ENCODE measurements around the gene HLA-DOB. TPM values are rescaled to one million over a fixed set of nuclear protein-coding genes. Genes with fewer than 3 reads are reported as not detected.

Gene HLA-DOB
- 0.21 TPM in 1 of 2 replicates, not detected in the other for polyA plus RNA-seq (2014; cell fraction: cytosol; rRNA removed)
- polyA plus RNA-seq (2014; cell fraction: nucleus; rRNA removed) = not detected in 2 replicates

DNA sequence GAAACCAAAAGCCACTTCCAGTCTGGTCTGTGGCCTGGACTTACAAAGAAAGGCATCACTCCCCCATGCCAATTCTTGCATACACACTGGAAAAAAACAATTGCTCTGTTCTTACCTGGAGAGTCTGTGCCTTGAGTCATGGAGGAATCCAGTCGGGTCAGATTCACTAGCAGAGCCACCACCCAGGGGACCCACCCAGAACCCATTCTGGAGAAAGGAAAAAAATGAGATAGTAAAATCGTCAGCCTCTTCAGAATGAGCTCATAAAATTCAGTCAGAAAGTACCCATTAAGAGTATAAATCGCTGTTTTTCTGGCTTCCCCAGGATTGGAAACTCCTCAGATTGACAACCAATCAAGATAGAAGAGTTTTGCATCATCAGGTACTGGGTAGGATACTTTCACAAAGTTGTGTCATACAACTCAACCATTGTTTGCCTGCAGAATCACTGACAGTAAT is at the start of gene HLA-DOB:
Gene HLA-DOB, minus strand, starts transcription at position 257 of the 459 bp plus-strand sequence. Its CDS starts 51 bp downstream, at position 206.
- DNase-seq (ENCODE audit: low spot score) = no peak

DNA sequence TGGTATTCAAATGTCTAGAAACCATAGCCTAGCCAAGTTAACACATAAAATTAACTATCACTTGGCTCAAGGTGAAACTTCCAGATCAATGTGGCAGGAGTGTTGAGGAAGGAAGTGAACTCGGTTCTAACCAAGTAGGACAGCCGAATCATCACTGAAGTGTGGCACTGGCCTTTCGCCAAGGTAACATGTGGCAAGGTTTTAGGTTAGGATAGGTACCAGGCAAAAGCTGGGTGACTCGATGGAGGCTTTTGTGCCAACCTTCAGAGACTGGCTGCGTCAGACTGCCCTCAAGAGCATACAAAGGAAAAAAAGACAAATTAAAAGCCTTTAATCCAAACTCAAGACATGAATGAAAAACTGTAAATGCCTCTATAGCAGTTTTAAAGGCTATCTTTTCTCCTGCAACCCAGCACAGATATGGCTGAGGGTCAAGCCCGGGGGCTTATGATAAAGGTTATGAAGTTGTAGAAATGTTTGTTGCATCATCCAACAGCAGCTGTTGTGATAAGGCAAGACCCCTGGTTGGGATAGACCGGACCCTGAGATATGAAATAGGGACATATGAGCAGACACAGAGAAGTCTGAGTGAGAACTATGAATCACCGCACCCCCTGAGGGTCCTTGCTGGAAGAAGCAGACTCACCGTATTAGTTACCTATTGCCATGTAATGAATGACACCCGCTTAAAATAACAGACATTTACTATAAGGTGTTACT is 49.1 kb upstream of the HLA-DOB start:
- DNase-seq (ENCODE audit: low spot score) = no peak

DNA sequence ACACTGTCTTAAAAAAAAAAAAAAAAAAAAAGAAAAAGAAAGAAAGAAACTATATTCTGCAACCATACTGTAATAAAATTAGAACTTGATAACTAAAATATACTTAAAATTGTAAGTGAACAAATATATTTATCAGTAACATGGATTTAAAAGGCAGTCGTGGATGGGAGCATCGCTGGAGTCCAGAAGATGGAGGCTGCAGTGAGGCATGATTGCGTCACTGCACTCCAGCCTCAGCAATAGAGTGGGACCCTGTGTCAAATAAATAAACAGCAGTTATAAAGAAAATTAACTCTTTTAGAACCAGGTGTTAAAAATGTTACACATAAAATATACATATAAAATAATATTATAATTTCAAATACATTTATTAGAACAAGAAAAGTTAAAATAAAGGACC is 45.9 kb upstream of the HLA-DOB start:
- no peak for DNase-seq (ENCODE audit: low spot score)

DNA sequence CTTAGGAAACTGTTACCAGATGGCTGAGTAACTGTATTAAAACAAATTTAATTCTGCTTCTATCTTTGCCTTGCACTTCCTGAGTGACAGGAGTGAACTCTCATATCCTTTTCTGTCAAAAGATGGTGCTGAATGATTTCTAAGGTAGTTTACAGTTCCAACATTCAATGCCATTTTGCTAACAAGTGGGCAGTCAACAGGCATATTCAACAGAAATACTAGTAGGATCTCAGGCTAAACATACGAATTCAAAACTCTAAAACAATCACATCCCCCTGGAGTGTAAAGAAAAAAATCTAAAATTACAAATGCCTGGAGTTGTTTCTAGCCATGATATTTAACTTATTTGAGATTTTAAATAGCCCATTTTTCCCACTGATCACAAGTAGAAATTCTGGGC is 43.9 kb upstream of the HLA-DOB start:
- no peak for DNase-seq (ENCODE audit: low spot score)

DNA sequence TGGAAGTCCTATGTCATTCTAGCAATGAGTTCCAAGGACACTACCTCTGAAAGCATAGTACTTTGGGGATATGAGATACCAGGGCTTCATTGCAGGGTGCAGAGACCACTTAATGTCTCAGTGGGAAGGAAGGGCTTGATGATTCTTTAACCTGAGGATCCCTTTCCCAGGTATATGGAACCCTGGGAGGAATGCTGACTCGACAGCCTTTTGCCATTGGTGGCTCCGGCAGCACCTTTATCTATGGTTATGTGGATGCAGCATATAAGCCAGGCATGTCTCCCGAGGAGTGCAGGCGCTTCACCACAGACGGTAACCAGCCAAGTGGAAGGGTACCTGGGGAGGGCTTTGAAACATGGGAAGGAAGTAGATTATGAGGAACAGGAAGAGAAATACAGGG is 41.4 kb upstream of the HLA-DOB start:
- no peak for DNase-seq (ENCODE audit: low spot score)

DNA sequence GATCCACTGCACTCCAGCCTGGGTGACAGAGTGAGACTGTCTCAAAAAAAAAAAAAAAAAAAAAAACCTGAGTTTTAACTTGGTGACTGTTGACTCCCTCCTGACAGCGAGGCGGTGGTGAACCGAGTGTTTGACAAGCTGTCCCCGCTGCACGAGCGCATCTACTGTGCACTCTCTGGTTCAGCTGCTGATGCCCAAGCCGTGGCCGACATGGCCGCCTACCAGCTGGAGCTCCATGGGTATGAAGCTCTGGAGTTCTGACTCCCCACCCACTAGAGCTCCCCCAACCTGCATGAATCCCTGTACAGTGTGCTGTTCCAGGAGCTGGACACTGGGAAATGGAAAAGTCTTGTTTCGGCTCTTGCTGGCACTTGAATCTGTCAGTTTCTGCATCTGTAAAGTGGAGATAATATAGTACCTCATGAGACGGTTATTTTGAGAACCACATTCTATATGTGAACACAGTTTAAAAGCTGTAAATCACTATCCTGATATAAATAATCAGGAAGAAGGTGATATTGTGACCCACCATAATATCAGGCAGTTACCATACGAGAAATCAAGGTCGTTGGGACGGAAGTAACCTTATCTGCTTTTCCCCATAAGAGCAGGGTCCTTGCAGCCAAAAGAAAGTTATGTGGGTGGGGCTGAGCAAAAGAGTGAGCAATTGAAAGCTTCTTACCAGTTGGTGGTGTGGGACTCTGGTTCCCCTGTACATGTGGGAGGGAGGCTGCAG is 40.5 kb upstream of the HLA-DOB start:
- DNase-seq (ENCODE audit: low spot score) = no peak

DNA sequence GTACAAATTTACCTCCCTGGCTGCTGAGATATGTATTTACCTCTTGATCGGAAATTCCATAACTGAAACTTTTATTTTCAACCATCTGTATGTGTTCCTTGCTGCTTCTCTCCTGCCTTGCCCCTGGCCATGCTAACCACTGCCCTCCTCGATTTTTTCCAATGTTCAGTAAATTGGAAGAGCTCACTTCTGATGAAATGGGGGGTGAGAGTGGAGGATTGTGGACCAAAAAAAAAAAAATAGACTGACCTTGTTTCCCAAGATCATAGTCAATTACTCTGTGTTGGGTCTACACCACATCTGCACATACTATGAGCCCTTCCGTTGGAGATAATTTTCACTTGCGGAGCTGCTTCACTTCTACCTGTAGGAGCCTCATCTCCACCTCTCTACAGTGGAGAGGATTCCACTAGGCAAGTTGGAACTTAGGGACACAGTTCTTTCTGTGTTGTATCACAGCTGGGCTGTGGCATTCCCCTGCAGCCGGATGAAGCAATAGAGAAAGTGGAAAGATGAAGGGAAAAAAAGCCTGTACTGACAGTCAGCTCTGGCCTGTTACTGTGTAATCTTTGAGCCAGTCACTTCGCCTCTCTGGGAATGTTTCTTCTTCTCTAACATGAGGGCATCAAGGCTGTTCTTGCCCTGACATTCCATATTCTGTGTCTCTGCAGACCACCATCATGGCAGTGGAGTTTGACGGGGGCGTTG is 38.8 kb upstream of the HLA-DOB start:
- no peak for DNase-seq (ENCODE audit: low spot score)

DNA sequence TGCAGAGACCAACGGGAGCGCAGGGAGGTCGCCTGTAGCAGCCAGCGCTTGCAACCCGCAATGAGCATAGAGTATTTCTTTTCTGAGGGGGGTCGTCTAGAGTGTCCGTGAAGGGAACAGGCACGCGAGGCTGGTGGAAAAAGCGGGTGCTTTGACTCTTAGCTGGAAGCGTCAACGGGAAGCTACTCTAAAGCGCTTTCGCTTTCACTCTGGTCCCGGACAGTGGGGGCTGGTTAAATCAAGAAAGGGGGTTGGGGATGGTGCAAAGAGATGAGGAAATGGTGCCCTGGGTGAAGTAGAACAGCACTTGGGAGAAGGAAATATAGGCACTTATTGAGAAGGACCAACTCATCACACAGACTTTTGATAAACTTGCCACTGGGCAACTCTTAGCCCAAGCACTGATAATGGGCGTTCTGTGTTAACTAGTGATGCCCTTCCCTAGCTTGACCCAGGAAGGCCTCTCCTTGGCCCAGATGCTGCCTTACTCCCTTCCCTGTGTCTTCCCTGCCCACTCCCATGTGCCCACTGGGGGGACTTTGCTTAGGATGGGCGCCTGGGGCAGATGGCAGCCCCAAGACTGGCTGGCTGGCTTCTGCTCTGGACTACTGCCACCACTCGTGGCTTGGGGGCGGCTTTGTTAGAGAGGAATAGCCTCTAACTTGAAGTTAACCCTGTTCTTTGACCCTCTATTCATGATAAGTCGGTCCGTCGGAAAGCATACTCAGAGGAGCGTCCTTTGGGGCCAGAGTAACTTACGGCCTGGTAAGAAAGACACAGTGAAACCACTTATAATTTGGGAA is 37.8 kb upstream of the HLA-DOB start:
- DNase-seq (ENCODE audit: low spot score) = no peak

DNA sequence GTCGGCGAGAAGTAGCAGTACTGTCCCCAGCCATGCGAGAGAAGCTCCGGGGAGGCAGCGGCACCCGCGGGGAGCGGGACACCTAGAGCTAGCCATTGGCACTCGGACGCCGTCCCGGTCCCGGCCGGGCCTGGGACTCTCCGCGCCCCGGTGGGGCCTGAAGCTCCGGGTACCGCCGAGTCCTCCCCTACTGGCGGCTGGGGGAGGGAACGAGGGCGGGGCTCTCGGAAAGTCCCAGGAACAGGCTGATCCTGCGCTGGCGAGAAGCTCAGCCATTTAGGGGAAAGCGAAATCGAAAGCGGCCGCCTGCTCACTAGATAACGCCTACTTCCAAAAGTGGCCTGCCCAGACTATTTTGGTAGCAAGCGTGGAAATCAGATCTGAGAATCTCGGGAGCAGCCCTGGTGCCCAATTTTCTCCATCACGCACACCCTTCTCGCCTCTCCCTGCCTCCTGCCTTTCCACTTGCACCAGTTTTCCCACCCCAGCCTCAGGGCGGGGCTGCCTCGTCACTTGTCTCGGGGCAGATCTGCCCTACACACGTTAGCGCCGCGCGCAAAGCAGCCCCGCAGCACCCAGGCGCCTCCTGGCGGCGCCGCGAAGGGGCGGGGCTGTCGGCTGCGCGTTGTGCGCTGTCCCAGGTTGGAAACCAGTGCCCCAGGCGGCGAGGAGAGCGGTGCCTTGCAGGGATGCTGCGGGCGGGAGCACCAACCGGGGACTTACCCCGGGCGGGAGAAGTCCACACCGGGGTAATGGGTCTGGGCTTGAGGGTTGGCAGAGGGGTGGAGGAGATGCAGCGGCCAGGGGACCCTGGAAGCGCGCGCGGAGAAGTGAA is 37.0 kb upstream of the HLA-DOB start, which contains the start of the genes PSMB9 and TAP1:
Gene PSMB9, plus strand, starts transcription at position 652 of the 835 bp plus-strand sequence. Its CDS starts 38 bp downstream, at position 690.
Gene TAP1, minus strand, starts transcription at position 164 of the 835 bp plus-strand sequence. Its CDS starts 68 bp downstream, at position 96.
- peak; percentile 66 for DNase-seq (ENCODE audit: low spot score)

DNA sequence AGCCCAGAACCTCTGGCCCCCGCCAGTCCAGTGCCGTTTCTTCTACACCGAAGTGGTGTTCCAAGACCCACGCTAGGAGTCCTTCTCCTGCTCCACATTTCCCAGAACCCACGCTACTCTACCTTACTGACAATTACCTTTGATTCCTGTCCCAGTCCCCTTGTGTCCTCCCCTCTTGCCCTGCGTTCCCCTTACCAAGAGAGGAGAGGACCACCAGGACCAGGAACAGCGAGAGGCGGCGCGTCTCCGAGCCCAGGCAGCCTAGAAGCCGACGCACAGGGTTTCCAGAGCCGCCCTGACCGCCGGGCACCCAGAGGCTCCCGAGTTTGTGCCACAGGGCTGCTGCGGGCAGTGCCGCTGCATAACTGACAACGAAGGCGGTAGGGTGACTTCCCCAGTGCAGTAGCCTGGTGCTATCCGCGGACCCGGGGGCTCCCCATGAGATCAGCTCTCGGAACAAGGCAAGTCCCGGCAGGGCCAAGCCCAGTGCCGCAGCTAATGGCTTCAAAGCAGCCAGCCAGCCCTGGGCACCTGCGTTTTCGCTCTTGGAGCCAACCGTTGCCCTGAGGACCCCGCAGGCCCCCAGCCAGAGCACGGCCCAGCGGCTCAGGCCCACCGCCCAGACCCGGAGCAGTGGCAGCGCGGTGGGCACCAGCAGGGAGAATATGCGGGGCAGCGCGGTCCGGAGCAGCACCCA is 36.2 kb upstream of the HLA-DOB start:
- DNase-seq (ENCODE audit: low spot score) = no peak

DNA sequence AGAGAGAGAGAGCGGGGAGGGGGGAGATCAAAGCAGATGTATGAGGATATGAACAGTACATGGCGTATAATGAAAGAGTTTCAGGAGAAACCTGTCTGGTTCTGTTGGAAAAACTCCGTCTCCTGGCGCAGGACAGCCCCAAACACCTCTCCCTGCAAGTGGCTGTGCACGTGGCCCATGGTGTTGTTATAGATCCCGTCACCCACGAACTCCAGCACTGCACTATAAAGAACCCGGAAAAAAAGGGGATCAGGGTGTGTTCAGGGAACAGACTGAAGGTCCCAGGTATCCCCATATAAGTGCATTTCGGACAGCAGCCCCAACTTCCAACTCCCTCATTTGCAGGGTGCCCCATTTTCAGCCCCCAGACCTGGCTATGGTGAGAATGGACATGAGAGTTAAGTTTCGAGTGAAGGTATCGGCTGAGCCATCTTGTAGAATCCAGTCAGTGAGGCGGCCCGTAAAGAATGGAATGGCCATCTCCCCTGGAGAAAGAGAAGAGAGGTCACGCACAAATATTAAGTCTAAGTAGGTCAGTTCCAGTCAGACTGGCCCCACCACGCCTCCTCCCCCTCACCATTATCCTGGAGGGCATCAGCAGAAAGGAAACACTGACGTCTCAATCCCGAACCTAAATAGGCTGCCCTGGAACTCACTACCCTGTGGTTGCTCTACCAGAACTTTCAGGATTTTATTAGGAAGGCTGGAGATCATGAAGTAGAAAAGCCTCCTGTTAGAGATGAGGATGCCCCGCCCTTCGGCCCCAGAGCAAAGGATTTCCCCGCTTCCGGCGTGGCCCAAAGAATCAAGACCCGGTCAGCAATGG is 35.4 kb upstream of the HLA-DOB start:
- DNase-seq (ENCODE audit: low spot score) = no peak

DNA sequence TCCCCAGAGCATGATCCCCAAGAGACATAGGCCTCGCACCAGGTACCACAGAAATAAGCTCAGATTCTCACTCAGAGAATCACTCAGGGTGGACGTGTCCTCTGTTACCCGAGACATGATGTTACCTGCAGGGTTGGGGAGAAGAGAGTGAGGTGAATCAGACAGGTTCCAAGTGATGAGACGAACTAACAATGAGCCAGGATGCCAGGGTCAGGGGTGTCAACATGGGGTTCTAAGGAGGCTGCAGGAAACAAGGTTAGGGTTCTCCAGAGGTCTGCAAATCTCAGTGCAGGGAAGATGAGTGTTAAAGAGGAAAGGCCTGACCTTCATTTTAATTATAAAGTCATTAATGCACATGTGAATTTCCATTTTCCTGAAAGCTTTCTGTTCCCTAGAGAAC is 34.2 kb upstream of the HLA-DOB start:
- DNase-seq (ENCODE audit: low spot score) = no peak

DNA sequence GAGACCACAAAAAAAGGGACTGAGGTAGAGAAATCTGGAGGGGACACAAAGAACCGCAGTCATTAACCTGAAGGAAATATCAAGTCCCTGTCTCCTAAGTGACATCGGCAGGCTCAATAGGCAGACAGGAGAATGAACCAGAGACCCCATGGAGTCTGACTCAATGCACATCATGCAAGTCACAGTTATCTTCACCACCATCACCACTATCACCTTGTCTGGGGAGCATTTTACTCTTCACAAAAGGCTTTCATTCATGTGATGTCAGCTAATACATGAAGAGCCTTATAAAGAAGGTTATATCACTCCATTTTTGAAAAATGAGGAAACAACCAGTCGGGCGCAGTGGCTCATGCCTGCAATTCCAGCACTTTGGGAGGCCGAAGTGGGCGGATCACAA is 32.3 kb upstream of the HLA-DOB start:
- no peak for DNase-seq (ENCODE audit: low spot score)

DNA sequence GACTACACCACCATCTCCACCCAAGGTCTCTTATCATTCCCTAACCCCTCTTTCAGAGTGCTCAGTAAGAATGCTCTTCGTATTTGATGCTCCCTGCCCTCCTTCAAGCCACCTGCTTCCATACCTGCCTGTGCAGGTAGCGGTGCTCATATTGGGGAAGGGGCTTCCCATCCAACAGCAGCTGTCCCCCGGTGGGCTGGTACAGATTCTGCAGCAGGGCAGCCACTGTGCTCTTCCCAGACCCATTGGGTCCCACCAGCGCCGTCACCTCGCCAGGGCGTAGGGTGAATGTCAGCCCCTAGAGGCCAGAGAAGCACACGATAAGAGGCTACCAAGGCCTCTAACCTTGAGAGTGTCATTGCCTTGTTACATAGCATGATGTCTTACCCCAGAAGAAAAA is 31.0 kb upstream of the HLA-DOB start:
- no peak for DNase-seq (ENCODE audit: low spot score)

DNA sequence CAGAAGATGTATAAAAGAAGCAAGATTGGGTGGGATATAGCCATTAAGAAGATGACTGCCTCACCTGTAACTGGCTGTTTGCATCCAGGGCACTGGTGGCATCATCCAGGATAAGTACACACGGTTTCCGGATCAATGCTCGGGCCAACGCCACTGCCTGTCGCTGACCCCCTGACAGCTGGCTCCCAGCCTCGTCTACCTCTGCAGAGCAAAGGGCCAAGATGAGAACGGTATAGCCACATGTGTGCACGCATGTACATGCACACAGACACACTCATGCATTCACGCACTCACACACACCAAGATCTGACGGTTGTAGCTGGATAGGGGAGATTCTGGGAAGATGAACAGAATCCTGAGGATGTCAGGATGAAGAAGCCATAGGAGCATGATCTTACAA is 30.2 kb upstream of the HLA-DOB start:
- no peak for DNase-seq (ENCODE audit: low spot score)

DNA sequence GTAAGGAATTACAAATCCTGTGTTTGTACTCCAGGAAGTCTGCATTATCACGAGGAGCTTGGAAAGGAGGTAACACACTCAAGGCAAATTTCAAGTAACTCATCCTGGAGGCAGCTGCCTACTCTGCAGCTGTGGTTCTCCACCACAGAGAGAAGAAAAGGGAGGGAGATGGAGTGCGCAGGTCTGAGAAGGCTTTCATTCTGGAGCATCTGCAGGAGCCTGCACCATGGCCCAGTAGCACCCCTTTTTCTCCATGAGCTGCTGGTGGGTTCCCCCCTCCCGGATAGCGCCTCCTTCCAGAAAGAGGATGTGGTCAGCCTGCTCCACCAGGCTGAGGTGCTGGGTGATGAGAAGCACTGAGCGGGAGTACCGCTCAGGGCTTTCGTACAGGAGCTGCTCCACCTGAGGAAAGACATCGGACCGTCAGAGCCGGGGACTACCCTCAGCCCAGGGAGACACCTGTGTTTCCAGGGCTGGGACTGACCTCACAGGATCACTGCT is 28.6 kb upstream of the HLA-DOB start:
- DNase-seq (ENCODE audit: low spot score) = no peak

DNA sequence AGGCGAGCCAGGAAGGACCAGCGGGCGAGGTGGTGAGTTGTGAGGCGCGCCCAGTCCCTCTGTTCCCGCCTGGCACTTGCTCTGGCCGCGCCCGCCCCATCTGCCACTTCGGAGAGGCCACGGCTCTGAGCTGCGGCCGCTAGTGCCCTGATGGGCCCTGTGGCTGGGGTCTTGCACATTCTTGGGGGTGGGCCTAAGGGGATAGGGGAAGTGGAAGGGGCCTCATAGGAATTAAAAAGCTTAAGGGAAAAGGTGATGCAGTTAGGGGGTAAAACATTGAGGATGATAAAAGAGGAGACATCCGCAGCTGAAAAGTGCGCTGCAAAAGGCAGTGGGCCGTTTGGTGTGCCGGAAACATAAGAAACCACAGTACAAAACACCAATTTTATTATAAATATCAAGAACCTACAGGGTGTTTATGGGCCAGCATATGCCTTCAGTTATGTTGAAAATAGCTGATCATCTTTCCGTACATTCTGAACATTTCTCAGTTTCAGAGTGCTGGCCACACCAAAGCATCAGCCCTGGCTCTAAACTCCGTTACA is 28.1 kb upstream of the HLA-DOB start:
- DNase-seq (ENCODE audit: low spot score) = no peak
